Measurements from ENCODE around the gene IL27RA. TPM values are rescaled to one million over a fixed set of nuclear protein-coding genes. Genes with fewer than 3 reads are reported as not detected.

The IL27RA gene
- total and polyA plus RNA-seq, 2 donors = 19.1 to 37.6 TPM

DNA sequence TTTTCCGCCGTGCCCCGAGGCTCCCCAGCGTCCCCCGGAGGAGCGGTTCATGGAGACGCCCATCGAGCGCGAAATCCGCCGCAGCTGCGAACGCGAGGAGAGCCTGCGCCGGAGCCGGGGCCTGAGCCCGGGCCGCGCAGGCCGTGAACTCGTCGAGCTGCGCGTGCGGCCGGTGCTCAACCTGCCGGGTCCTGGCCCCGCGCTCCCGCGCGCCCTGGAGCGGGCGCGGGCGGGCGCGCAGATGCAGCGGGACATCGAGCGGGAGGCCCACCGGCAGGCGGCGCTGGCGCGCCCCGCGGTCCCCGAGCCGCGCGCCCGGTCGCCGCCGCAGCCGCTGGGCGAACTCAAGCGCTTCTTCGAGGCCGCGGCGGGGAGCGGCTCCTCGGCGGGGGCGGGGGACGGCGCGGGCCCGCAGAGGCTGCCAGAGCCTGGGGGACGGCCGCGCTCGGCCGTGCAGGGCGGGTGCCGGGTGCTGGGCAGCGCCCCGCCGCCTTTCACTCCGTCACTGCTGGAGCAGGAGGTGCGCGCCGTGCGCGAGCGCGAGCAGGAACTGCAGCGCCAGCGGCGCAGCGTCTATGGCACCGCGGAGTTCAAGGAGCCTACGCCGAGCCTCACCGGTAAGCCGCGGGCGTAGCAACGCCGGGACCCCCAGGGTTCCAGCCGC lies 41.8 kb downstream of the IL27RA start:
- Histone ChIP-seq H3K36me3 (ENCODE audit: control insufficient read depth in 2 of 2, insufficient read depth in 2 of 2, low read length in 1 of 2) (no peaks in the 10 kb centered on the region), H3K27me3 (ENCODE audit: control insufficient read depth in 2 of 2, insufficient read depth in 1 of 2, low read length in 1 of 2) (peaks cover 12 to 47% of the 10 kb centered on the region in 2 donors), H3K27ac (ENCODE audit: low read depth in 1 of 2, low read length in 1 of 2) (peak overlapping the region; percentile 55 to 67), H3K4me3 (ENCODE audit: low read length in 2 of 2) (peak overlapping the region; percentile 50 to 66), H3K4me1 (ENCODE audit: control insufficient read depth in 2 of 2, insufficient read depth in 2 of 2, low read length in 2 of 2) (peaks cover 20 to 33% of the 10 kb centered on the region in 2 donors), H3K9me3 (ENCODE audit: control insufficient read depth in 2 of 2, insufficient read depth in 1 of 2, low read length in 1 of 2) (peaks cover 0 to 20% of the 10 kb centered on the region in 2 donors)
- DNase-seq (ENCODE audit: low read depth in 6 of 9, low spot score in 9 of 9) = peak in 6 of 9 donors; percentile 60 to 87 (median 80)
- under 1% methylated on average over 106 of the region's 106 CpGs for WGBS

GRCh38 chr19:14073925-14074838 lies 42.6 kb downstream of the IL27RA start:
- Histone ChIP-seq H3K36me3 (ENCODE audit: control insufficient read depth in 2 of 2, insufficient read depth in 2 of 2, low read length in 1 of 2) (no peaks in the 10 kb centered on the region), H3K27me3 (ENCODE audit: control insufficient read depth in 2 of 2, insufficient read depth in 1 of 2, low read length in 1 of 2) (peaks cover 12 to 47% of the 10 kb centered on the region in 2 donors), H3K9me3 (ENCODE audit: control insufficient read depth in 2 of 2, insufficient read depth in 1 of 2, low read length in 1 of 2) (peaks cover 0 to 20% of the 10 kb centered on the region in 2 donors), H3K27ac (ENCODE audit: low read depth in 1 of 2, low read length in 1 of 2) (peak overlapping the region; percentile 55 to 67), H3K4me3 (ENCODE audit: low read length in 2 of 2) (peak overlapping the region; percentile 50 to 66), H3K4me1 (ENCODE audit: control insufficient read depth in 2 of 2, insufficient read depth in 2 of 2, low read length in 2 of 2) (peaks cover 20 to 33% of the 10 kb centered on the region in 2 donors)
- DNase-seq (ENCODE audit: low read depth in 6 of 9, low spot score in 9 of 9) = peak in 3 of 9 donors; percentile 20 to 50 (median 40)
- WGBS = 1% methylated on average over 44 of the region's 44 CpGs

GRCh38 chr19:14078411-14078810 lies 46.8 kb downstream of the IL27RA start:
- Histone ChIP-seq H3K27ac (ENCODE audit: low read depth in 1 of 2, low read length in 1 of 2) (no peak overlapping the region), H3K27me3 (ENCODE audit: control insufficient read depth in 2 of 2, insufficient read depth in 1 of 2, low read length in 1 of 2) (peaks cover 0 to 17% of the 10 kb centered on the region in 2 donors), H3K9me3 (ENCODE audit: control insufficient read depth in 2 of 2, insufficient read depth in 1 of 2, low read length in 1 of 2) (peaks cover 0 to 5% of the 10 kb centered on the region in 2 donors), H3K36me3 (ENCODE audit: control insufficient read depth in 2 of 2, insufficient read depth in 2 of 2, low read length in 1 of 2) (no peaks in the 10 kb centered on the region), H3K4me1 (ENCODE audit: control insufficient read depth in 2 of 2, insufficient read depth in 2 of 2, low read length in 2 of 2) (peaks cover 18 to 37% of the 10 kb centered on the region in 2 donors), H3K4me3 (ENCODE audit: low read length in 2 of 2) (no peak overlapping the region)
- 89% methylated on average over 2 of the region's 2 CpGs for WGBS
- DNase-seq (ENCODE audit: low read depth in 6 of 9, low spot score in 9 of 9) = no peak

DNA sequence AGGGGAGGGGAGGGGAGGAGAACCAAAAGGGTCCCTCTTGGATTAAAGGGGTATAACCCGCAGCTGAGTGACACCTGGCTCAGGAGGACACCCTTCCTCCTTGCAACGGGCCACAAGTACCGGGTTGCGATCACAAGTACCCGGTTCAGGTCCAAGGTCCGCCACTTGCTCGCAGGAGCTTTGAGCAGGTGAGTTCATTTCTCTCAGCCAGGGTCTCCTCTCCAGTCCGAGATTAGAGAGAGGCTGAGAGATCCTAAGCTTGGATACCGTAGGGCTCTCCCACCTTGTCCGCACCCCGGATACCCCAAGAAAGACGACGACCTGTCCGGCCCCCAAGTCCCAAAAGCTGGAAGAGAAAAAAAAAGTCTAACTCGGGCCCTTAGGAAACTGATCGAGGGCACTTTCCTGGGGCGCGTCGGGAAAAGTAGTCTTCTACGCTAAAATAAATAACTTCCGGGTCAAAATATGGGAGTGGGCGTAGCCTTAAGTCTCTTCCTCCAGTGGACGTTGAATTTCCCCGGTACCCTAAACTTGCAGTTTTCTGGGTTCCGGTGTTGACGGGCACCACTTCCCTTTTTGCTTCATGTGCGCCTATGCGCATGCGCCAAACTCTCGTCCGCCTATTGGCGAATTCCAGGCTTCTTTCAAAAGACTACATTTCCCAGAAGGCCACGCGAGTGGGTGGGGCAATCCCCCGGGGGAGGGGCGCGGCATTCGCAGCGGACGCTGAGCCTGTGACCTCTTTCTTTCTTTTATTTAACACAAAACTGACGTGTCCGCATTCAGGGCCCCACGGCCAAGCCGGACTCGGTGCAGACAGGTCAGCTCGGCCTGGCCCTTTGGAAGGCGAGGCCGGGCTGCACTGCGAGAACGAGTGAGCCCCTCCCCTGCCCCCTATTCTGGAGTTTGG lies 49.6 kb downstream of the IL27RA start:
- Histone ChIP-seq H3K9me3 (ENCODE audit: control insufficient read depth in 2 of 2, insufficient read depth in 1 of 2, low read length in 1 of 2) (no peaks in the 10 kb centered on the region), H3K36me3 (ENCODE audit: control insufficient read depth in 2 of 2, insufficient read depth in 2 of 2, low read length in 1 of 2) (peaks cover 6 to 18% of the 10 kb centered on the region in 2 donors), H3K4me1 (ENCODE audit: control insufficient read depth in 2 of 2, insufficient read depth in 2 of 2, low read length in 2 of 2) (peaks cover 7 to 20% of the 10 kb centered on the region in 2 donors), H3K27me3 (ENCODE audit: control insufficient read depth in 2 of 2, insufficient read depth in 1 of 2, low read length in 1 of 2) (no peaks in the 10 kb centered on the region), H3K27ac (ENCODE audit: low read depth in 1 of 2, low read length in 1 of 2) (peak overlapping the region; percentile 86 to 93), H3K4me3 (ENCODE audit: low read length in 2 of 2) (peak overlapping the region; percentile 67 to 81)
- under 1% methylated on average over 50 of the region's 50 CpGs for WGBS
- peak; percentile 98 to 100 (median 100) for DNase-seq (ENCODE audit: low read depth in 6 of 9, low spot score in 9 of 9)

DNA sequence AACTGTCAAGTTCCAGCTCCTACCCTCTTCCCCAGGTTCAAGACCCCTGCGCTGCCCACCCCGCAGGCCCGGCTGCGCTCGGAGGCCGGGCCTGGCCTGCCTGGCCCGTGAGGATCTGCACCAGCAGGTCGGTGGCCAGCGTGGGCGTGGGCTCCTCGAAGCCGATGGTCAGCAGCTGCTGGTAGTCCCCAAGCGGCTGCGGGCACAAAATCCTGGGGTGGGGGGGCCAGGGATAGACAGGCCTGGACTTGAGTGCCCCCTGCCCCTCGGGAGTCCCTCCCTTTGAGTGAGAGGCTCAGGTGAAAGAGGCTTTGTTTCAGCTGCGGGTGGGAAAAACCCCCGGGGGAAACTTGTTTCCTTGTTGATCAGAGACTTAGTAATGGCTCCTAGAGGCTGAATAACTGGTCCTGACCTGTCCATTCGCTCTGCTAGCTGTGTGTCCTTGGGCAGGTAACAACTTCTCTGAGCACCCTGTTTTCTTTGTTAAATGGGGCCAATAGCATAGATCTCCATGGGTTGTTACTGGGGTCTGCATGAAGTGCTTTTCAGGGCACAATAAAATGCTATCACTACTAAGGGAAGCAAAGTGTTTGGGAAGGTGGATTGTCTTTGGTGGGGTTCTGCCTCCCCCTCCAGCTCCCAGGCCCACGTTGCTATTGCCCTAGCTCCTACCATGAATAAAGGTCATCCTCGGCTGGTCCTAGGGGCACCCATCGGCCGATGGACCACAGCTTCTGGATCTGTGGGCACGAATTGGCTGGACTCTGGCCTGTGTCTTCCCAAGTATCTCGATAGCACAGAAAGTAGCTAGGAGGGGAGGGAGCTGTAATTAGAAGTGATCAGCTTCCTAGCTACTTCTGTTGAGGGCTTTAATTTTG lies 50.5 kb downstream of the IL27RA start:
- peak in 1 of 9 donors; percentile 38 for DNase-seq (ENCODE audit: low read depth in 6 of 9, low spot score in 9 of 9)
- Histone ChIP-seq H3K27me3 (ENCODE audit: control insufficient read depth in 2 of 2, insufficient read depth in 1 of 2, low read length in 1 of 2) (no peaks in the 10 kb centered on the region), H3K36me3 (ENCODE audit: control insufficient read depth in 2 of 2, insufficient read depth in 2 of 2, low read length in 1 of 2) (peaks cover 10 to 27% of the 10 kb centered on the region in 2 donors), H3K4me3 (ENCODE audit: low read length in 2 of 2) (peak overlapping the region; percentile 67 to 81), H3K4me1 (ENCODE audit: control insufficient read depth in 2 of 2, insufficient read depth in 2 of 2, low read length in 2 of 2) (peaks cover 7 to 20% of the 10 kb centered on the region in 2 donors), H3K9me3 (ENCODE audit: control insufficient read depth in 2 of 2, insufficient read depth in 1 of 2, low read length in 1 of 2) (no peaks in the 10 kb centered on the region), H3K27ac (ENCODE audit: low read depth in 1 of 2, low read length in 1 of 2) (peak overlapping the region; percentile 74 to 87)
- 30% methylated on average over 24 of the region's 24 CpGs for WGBS

GRCh38 chr19:14082675-14082960 lies 51.1 kb downstream of the IL27RA start:
- Histone ChIP-seq H3K27ac (ENCODE audit: low read depth in 1 of 2, low read length in 1 of 2) (no peak overlapping the region), H3K27me3 (ENCODE audit: control insufficient read depth in 2 of 2, insufficient read depth in 1 of 2, low read length in 1 of 2) (no peaks in the 10 kb centered on the region), H3K9me3 (ENCODE audit: control insufficient read depth in 2 of 2, insufficient read depth in 1 of 2, low read length in 1 of 2) (no peaks in the 10 kb centered on the region), H3K4me1 (ENCODE audit: control insufficient read depth in 2 of 2, insufficient read depth in 2 of 2, low read length in 2 of 2) (peaks cover 7 to 20% of the 10 kb centered on the region in 2 donors), H3K36me3 (ENCODE audit: control insufficient read depth in 2 of 2, insufficient read depth in 2 of 2, low read length in 1 of 2) (peaks cover 10 to 30% of the 10 kb centered on the region in 2 donors), H3K4me3 (ENCODE audit: low read length in 2 of 2) (no peak overlapping the region)
- WGBS = 100% methylated on average over 1 of the region's 1 CpG
- DNase-seq (ENCODE audit: low read depth in 6 of 9, low spot score in 9 of 9) = no peak

DNA sequence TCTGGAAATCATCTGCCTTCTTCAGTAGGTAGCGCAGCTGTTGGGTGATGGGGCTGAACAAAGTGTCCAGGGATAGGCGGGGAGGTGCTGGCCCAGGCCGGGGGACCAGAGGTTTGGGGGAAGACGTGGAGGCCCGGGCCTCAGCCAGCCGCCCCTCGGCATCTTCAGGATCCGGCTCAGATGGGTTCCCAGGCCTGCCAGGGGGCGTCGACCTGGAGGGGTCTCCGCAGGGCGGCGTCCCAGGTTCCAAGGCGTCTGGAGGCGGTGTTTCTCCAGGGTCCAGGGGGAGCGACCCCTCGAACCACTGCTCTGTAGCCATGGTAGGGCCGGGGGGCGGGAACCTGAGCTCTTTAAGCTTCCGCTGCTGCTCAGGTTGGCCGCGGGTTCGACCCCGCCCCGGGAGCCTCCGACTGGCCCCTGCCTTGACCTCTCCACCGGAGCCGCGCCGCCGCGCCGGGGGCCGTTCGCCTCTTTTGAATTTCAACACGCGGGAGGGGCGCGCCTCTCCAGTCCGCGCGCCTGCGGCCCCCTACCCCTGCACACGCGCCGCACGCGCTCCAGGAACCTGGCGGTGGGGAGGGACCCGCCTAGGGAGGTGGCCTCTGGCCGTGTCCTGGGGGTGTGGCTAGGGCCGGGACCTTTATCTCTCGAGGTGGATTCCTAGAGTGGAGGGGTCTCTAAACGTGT lies 53.9 kb downstream of the IL27RA start, which contains the start of gene C19orf67:
C19orf67 (minus strand) TSS at position 475 of the 687 bp plus-strand sequence; CDS start at position 319, 156 bp downstream.
- 93% methylated on average over 54 of the region's 54 CpGs for WGBS
- Histone ChIP-seq H3K27ac (ENCODE audit: low read depth in 1 of 2, low read length in 1 of 2) (no peak within 1 kb of the TSS), H3K4me3 (ENCODE audit: low read length in 2 of 2) (no peak within 1 kb of the TSS), H3K9me3 (ENCODE audit: control insufficient read depth in 2 of 2, insufficient read depth in 1 of 2, low read length in 1 of 2) (no peaks in the 10 kb centered on the region), H3K27me3 (ENCODE audit: control insufficient read depth in 2 of 2, insufficient read depth in 1 of 2, low read length in 1 of 2) (no peaks in the 10 kb centered on the region), H3K36me3 (ENCODE audit: control insufficient read depth in 2 of 2, insufficient read depth in 2 of 2, low read length in 1 of 2) (peaks cover 25 to 46% of the 10 kb centered on the region in 2 donors), H3K4me1 (ENCODE audit: control insufficient read depth in 2 of 2, insufficient read depth in 2 of 2, low read length in 2 of 2) (peaks cover 14 to 29% of the 10 kb centered on the region in 2 donors)
- DNase-seq (ENCODE audit: low read depth in 6 of 9, low spot score in 9 of 9) = no peak
